ENCODE data around the gene ZFYVE26. TPM values are rescaled to one million over a fixed set of nuclear protein-coding genes. Genes with fewer than 3 reads are reported as not detected.

ZFYVE26 gene
- total RNA-seq, 1 donor from 2014 or later = 33.4 TPM

GRCh38 chr14:67738740-67739504 lies 77.5 kb downstream of the ZFYVE26 start:
- no peaks in the 10 kb centered on the region for H3K36me3 Mint-ChIP-seq (ENCODE audit: unreplicated experiment)
- H3K27ac Mint-ChIP-seq (ENCODE audit: unreplicated experiment) = peak overlapping the region; percentile 60
- no peak for TF ChIP-seq CTCF (IDR thresholded peaks at IDR 0.05)

DNA sequence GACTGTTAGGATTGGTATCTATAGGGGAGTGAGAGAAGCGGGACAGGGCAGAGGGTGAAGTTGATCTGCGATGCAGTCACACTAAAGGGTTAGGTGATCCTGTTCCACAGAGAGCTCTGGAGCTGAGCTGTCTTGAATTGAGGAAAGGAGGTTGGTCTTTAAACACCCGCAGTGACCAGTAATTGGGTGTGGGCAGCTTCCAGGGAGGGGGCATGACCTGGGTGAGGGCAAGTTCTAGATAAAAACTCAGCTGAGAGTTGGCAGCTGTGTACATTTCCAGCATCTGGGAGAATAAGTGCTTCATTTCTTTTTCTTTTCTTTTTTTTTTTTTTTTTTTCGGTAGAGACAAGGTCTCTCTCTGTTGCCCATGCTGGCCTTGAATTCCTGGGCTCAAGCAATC lies 79.6 kb downstream of the ZFYVE26 start:
- Mint-ChIP-seq H3K27me3 (ENCODE audit: unreplicated experiment) (peaks cover 4% of the 10 kb centered on the region), H3K9me3 (ENCODE audit: unreplicated experiment) (no peaks in the 10 kb centered on the region), H3K4me1 (ENCODE audit: unreplicated experiment) (peaks cover 10% of the 10 kb centered on the region), H3K36me3 (ENCODE audit: unreplicated experiment) (no peaks in the 10 kb centered on the region), H3K27ac (ENCODE audit: unreplicated experiment) (no peak overlapping the region), H3K4me3 (ENCODE audit: unreplicated experiment) (no peak overlapping the region)
- TF ChIP-seq CTCF (IDR thresholded peaks at IDR 0.05) = no peak
- DNase-seq (ENCODE audit: extremely low spot score, unreplicated experiment) = no peak

More at GRCh38 chr14:67738740-67739504, 77.5 kb downstream of the ZFYVE26 start:
- H3K4me1 Mint-ChIP-seq (ENCODE audit: unreplicated experiment) = peaks cover 10% of the 10 kb centered on the region
- H3K27me3 Mint-ChIP-seq (ENCODE audit: unreplicated experiment) = peaks cover 13% of the 10 kb centered on the region
- no peak for DNase-seq (ENCODE audit: extremely low spot score, unreplicated experiment)
- H3K9me3 Mint-ChIP-seq (ENCODE audit: unreplicated experiment) = no peaks in the 10 kb centered on the region
- no peak overlapping the region for H3K4me3 Mint-ChIP-seq (ENCODE audit: unreplicated experiment)

DNA sequence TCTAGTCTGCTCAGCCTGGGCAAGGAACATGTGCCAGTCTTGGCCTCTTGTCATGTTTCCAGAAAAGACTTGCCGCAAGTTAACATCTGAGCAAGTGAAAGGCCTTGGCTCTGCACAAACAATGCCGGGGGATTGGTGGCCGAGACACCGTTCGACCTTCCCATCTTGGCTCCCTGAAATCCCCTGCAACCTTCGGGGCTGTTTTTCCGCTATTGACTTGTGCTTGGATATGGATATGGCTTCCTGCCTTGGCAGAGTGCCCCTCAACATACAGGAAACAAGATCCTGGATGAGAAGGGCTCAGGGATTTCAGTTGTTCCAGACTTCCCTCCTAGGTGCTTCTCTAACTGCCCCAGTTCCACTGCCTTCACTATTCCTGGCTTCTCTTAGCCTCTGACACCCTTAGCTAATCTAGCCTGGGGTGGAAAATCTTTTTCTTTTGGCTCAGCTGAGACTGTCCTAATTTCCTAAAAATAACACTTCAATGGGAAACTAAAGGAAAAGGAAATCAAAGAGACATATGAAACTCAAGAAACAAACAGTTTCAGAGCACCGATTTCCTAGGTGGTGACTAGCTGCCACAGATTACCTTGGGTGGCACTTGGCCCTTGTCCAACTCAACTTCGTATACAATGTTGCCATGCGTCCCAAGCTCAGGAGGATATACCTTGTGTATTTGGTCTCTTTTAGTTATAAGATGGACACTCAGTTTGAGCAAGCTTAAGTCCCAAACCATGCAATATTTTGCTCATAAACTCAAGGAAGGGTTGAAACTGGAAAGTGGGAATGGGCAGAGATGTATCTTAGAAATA lies 80.8 kb downstream of the ZFYVE26 start:
- H3K27ac Mint-ChIP-seq (ENCODE audit: unreplicated experiment) = no peak overlapping the region
- H3K4me1 Mint-ChIP-seq (ENCODE audit: unreplicated experiment) = peaks cover 10% of the 10 kb centered on the region
- no peaks in the 10 kb centered on the region for H3K9me3 Mint-ChIP-seq (ENCODE audit: unreplicated experiment)
- H3K4me3 Mint-ChIP-seq (ENCODE audit: unreplicated experiment) = no peak overlapping the region
- no peak for TF ChIP-seq CTCF (IDR thresholded peaks at IDR 0.05)
- no peaks in the 10 kb centered on the region for H3K27me3 Mint-ChIP-seq (ENCODE audit: unreplicated experiment)
- H3K36me3 Mint-ChIP-seq (ENCODE audit: unreplicated experiment) = no peaks in the 10 kb centered on the region
- DNase-seq (ENCODE audit: extremely low spot score, unreplicated experiment) = no peak

GRCh38 chr14:67734675-67735074 lies 81.7 kb downstream of the ZFYVE26 start:
- TF ChIP-seq CTCF (IDR thresholded peaks at IDR 0.05) = no peak
- Mint-ChIP-seq H3K9me3 (ENCODE audit: unreplicated experiment) (no peaks in the 10 kb centered on the region), H3K36me3 (ENCODE audit: unreplicated experiment) (no peaks in the 10 kb centered on the region), H3K27me3 (ENCODE audit: unreplicated experiment) (peaks cover 4% of the 10 kb centered on the region), H3K4me3 (ENCODE audit: unreplicated experiment) (no peak overlapping the region), H3K27ac (ENCODE audit: unreplicated experiment) (no peak overlapping the region), H3K4me1 (ENCODE audit: unreplicated experiment) (peaks cover 10% of the 10 kb centered on the region)
- DNase-seq (ENCODE audit: extremely low spot score, unreplicated experiment) = no peak

DNA sequence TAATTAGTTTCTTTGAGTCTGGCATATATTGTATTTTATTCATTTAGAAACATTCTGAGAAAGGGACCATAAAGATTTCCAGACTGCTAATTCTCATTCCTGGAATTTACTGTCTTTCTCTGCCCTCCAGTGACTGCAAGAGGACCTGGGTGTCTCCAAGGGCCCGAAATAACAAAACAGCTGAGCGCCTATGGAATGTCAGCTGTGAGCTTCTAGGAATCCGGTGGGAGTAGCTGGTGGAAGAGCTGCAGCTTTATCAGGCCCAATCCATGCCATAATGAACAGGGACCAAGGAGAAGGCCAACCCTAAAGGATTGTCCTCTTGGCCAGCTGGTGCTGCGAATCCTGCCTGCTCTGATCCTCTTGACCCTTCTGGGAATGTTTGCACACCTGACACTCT lies 82.8 kb downstream of the ZFYVE26 start:
- no peak overlapping the region for H3K4me3 Mint-ChIP-seq (ENCODE audit: unreplicated experiment)
- H3K27ac Mint-ChIP-seq (ENCODE audit: unreplicated experiment) = no peak overlapping the region
- no peaks in the 10 kb centered on the region for H3K36me3 Mint-ChIP-seq (ENCODE audit: unreplicated experiment)
- TF ChIP-seq CTCF (IDR thresholded peaks at IDR 0.05) = no peak
- DNase-seq (ENCODE audit: extremely low spot score, unreplicated experiment) = no peak
- H3K9me3 Mint-ChIP-seq (ENCODE audit: unreplicated experiment) = no peaks in the 10 kb centered on the region
- peaks cover 14% of the 10 kb centered on the region for H3K27me3 Mint-ChIP-seq (ENCODE audit: unreplicated experiment)
- no peaks in the 10 kb centered on the region for H3K4me1 Mint-ChIP-seq (ENCODE audit: unreplicated experiment)
